GM11168 (cell line): ENCODE data around the gene KIRREL3.

Experiments
- in situ Hi-C: fragments of 300-500 bp; cut with MboI; formaldehyde crosslinking; loops from one replicate; pipeline ENCODE4 v1.12.0; 2022; ENCODE audit warnings: low sequenced_read_pairs; ENCODE audit not compliant: unreplicated experiment

Gene KIRREL3

DNA sequence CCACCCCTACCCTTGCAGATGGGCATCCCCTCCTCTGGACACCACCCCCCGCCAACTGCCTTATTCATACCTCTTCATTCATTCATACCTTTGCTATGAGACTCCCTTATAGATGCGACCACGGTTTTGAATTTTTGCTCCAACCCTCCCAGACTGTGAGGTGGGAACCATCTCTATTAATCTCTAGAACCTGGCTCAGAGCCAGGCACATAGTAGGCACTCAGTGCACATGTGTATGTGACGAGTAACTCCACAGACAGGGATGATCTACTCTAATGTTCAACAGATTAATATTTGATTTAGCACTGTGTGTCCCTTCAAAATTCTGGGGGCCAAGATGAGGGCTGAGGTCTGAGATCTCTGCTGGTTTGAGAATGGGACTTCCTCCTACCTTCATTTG, 424.7 kb downstream of the KIRREL3 start:
- in situ Hi-C loops = no loop called here

DNA sequence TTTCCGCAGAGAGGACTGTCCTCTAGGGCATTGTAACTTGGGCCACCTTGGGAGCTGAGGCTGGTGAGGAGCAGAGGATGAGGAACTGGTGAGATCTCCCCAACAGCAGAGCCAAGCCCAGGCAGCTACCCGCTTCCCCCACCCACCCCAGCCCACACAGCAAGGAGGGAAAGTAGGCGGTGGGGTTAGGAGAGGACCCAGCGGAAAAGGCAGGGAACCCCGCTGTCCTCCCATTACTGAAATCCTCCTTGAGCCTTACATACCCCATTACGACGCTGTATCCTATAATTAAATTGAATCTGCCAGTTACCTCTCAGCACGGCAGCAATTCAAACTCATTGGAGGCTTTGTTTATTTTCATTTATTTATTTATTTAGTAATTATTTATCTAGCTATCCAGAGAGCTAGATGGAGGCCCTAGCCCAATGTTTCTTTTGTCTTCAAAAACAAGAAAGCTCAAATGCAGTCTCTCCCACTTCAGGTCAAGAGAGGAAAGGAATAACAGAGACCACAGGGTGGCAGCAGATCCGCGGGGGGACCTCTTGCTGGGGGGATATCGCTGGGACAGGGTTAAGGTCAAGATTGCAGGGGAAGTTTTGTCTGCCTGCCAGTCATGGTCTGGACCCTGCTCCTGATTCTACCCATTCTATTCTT, 427.1 kb downstream of the KIRREL3 start:
- in situ Hi-C loops = no loop called here

DNA sequence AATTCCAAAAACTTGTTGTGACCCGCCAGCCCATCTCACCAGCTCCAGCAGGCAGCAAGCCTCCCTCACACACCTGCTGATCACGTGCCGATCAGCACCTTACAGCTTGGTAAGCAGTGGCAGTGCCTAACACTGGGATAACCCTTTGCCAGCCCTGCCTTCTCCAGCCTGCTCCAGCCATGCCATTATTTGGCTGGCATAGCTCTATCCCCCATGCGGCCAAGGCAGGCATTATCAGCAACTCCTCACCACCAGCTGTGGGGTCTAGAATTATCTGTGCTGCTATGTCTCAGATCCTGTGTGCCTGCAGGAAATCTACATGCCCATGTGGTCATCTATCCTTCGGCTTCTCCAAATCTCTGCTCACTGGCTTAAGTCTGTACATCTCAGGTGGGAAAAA, 430.1 kb downstream of the KIRREL3 start:
- in situ Hi-C loops = no loop called here

DNA sequence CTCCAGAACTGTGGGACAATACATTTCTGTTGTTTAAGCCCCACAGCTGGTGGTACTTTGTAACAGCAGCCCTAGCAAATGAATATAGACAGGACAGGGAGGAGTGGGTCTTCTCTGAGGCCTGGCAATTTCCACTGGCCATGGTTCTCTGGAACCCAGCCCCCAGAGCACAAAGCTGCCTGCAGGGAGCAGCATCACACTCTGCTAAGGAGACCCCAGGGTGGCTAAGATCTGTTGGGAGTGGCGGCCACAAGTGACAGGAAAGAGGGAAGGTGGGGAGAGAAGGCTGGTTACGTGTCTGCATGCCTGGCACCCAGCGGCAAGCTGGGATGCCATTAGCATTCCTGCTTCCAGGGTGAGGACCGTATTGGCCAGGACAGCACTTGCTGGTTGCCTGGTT, 433.2 kb downstream of the KIRREL3 start:
- in situ Hi-C loops = no loop called here

DNA sequence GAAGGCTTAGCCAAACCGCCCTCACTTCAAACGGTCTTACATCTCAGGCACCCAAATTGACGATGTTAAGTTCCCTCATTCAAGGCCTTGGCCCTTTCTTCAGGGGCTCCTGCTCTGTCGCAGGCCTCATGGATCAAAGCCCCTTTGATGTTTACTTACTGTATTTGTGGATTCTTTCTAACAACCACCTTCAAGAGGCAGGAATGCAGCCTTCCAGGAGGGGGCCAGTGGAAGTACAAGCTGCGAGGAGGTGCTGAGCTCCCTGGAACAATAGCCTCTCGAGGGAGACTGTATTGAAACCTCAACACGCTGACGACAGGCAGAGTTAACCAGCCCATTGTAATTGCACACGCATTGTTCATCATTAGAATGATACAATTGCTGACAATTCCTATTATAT, 436.0 kb downstream of the KIRREL3 start:
- in situ Hi-C loops = no loop called here

DNA sequence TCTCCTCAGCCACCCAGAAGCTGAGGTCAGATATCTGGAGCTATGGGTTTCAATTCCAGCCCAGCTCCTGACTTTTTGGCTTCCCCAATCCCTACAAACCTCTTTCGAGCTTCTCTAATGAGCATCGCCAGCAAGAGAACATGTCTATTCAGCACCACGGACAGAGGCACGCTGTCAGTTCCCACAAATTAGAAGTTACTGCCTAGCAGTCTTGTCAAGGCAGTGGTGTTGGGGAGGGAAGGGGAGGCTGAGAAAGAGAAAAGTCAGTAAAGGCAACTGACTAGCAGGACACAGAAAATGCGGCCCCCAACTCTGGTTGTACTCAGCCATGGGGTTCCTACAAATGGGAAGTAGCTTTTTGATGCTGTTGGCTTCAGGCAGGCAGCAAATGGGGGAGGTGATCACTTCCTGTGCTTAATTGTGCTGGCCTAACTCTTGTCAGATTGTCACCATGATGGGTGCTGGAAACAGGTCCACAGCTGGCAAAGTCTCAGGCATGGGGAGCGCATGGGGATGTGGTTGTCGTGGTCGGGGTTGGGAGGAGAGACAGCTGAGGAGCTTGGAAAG, 439.2 kb downstream of the KIRREL3 start:
- in situ Hi-C loops = no loop called here

DNA sequence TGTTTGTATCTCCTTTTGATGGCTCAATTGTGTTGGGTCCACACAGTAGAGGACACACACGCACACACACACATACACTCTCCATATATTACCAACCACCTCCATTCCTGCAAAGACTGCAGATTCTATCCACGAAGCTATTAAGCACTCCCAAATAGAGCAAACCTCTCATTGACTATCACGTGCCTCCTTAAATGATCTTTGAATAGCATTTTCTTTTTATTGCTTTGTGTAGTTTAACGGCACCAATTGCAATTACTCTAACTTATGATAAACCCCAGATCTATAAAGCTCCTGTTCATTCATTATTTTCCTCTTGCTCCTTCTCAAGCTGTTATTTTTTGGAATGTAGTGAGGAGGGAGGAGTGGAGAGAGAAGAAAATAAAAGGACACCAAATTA, 440.3 kb downstream of the KIRREL3 start:
- in situ Hi-C loops = no loop called here

DNA sequence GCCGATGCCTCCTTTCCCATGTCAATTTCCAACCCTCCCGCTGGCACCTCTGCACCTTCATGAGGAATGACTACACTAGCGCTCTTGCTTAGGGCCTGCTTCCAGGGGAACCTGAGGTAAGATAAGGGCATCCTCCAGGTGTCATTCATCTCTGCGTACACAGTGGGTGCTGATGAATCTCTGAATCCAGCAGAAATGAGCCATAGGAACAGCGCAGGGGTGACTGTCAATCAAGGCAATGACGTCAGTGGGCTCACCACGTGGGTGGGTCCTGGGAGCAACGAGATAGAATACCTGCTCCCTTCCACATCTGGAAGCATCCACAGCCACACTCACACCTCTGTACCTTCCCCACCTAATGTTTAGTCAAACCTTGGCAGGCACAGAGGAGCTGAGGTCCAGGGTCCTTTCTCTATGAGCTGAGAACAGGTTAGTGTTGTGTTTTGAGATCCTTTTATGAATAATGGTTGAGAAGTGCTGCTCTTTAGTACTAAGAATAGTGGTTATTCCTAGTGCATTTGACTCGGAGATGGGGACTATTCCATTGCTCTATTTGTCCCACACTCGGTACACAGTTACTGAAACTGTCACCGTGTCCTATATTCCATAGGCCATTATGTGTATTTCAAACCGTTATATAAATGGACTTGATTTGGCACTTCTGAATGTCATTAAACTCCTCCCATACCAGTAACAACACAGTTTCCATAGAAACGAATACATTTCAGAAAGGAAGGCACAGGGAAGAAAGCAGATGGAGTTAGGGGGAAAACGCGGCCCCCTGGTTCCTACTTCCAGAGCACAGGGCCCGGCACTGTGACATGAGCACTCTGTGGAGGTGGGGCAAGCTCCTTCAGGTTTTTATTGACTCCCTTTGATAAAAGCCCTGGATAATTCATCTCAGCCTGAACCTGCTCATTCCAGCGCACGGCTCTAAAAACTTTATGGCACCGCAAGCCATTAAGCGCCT, 451.7 kb downstream of the KIRREL3 start:
- in situ Hi-C loops = no loop called here

DNA sequence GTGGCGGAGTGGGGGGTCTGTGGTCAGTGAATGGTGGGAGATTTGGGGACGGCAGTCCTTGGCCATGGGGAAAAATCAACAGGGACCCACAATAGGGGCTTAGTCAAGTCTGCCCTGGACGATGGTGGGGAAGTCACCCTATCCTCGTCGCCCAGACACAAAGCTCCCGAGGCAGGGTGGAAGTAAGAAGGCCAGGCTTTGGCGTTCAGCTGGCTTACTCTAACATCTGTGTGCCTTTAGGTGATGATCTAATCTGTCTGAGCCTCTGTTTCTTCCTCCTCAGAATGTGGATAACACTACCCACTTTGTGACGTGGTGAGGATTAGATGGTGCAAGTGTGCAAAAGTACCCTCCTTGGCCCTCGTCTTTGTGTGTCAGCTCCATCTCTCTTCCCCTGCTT, 452.9 kb downstream of the KIRREL3 start:
- in situ Hi-C loops = no loop called here

DNA sequence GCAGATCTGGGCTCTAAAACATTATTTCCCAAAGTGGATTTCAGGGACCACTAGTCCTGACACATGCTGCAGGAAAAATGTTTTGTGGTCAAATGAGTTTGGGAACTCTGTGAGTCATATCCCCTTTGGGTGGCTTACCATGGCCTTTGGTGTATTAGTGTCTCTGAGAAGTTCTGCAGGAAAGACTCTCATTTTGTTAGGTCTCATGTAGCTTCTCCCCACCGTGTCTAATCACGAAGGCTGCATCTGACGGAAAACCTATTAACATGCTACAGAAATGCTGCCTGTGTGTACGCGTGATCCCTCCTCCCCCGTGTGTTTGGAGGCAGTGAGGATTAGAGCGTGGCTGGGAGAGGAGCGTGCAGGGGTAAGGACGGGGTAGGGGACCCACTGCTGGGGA, 453.4 kb downstream of the KIRREL3 start:
- in situ Hi-C loops = no loop called here

DNA sequence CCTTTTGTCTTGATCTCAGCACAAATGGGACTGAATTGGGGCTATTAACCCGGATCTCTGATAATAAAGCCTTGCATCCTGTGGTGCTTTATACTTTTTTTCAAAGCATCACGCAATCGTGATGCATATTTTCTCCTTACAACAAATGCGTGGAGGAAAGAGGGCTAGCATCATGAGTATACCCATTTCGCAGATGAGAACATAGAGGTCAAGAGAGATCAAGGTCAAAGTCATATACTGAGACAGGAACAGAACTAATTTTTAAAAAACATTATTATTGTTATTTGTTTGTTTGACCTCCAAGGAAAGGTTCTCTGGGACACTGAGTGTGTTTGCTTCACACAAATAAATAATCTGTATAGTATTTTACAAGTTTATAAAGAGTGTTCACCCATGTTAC, 453.9 kb downstream of the KIRREL3 start:
- in situ Hi-C loops = no loop called here

DNA sequence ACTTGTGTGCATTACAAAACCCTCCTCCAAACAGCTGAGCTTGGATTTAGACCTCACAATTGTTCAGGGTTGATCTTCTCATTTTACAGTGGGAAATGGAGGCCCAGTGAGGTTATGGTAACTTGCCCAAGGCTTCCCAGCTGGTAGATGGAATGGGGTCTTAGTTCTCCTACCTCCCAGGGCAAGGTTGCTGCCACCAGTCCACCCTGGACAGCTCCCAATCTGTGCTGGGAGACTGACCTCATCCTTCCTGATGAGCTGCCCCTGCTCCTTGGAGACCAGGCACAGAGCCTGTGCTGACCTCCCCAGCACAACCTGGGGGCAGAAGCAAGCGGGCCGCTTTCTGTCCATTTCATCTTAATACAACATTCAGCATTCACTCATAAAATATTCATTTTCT, 454.4 kb downstream of the KIRREL3 start:
- in situ Hi-C loops = no loop called here

DNA sequence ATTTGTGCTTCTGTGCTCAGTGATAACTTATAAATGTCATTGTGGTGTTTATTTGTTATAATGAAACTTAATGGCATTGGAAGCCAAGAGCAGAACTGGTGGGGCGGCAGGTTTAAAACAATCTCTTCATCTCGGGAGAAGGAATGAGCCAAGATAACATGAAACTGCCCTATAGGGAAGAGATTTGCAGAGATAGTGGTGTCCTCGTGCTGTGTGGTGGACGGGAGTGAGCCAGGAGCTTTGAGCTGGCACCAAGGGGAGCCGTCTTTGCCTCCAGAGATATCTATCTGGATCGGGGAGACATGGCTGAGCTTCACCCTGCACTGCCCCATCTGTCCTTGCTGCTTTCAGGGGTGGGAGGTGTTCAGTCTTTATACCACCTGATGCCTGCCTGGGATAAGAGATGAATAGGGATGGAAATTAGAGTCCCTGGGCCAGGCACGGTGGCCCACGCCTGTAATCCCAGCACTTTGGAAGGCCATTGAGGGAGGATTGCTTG, 455.5 kb downstream of the KIRREL3 start:
- in situ Hi-C loops = no loop called here

DNA sequence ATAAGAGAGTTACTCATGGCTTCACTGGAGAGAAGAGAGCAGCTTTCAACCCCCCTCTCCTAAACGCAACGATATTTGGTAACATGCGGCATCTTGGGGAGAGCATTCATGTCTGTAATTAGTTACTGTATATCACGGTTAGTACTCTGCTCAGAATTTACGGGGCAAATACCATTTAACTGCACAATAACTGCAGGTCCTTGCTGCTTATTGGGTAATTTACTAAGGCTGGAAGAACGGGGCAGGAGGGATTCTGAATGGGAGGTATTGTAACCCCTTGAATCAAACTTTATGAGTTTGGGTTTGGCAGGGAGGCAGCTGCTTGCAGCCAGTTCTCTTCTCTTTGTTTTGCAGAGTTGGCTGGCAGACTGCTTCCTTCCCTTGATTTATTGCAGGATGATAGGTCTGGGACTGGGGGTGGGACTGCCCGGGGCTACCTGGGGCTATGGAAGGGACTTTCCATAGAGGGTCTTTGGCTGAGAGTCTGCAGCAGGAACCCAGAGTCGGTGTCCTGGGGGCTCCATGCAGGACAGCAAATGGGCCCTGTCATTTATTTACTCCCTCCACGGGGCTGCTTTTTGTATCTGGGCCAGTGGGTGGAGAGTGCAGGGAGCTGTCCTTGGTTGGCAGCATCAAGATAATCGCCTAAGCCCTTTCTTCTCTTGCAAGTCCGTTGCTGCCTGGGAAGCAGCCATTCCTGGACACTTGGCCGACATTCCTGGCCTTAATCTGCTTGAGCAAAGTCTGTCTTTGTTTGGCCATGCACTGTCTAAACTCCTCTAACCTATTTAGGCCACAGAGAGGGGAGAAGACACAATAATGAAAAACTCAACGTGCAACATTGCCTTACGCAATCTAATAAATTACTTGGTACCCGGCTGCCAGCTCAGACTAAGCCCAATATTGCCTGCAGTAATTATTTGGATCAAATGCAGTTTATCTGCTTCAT, 456.2 kb downstream of the KIRREL3 start:
- in situ Hi-C loops = no loop called here

DNA sequence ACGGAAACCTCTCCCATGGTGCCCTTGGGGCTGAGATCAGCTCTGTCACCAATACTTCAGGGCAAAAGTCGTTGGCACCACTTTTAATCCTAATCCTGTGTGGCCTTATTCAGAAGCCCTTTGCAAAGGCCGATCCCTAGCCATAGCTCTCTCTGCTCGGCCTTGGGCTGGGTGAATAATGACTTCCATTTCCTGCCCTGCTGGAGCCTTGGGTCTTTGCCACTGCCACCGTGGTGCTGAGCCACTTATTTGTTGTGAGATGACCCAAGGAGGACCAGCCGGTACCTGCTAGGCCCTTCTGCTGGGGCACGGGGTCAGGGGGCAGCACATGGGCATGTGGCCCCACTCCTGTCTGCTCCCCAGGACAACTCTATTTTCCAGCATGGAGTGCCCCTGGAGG, 456.9 kb downstream of the KIRREL3 start:
- in situ Hi-C loops = no loop called here

DNA sequence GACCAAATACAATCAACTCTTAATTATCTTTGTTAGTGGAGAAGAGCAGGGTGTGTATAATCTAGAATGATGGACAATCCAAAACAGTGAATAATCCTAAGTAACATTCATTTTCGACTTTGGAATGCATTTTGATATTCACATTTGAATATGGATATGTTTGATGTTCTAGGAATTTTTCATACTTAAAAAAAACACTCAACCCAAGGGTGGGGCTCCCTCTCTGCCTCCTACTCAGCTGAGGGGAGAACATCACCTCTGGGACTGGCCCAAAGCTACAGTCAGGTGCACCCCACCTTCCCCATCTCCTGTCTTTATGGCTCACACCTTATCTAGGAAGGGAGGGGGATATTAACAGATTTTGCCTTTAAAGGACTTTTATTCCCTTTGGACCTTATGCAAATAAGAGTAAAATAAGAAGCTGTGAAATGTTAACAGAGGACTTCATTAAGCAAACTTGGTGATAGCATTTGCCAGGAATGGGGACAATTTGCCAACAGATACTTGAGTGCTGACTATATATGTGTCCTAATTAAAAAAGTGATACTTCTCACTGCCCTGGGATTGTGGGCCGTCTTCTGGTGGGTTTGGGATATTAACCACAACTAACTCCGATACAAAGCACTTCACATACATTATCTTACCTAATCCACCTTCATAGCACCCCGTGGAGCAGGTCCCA, 458.1 kb downstream of the KIRREL3 start:
- in situ Hi-C loops = no loop called here

DNA sequence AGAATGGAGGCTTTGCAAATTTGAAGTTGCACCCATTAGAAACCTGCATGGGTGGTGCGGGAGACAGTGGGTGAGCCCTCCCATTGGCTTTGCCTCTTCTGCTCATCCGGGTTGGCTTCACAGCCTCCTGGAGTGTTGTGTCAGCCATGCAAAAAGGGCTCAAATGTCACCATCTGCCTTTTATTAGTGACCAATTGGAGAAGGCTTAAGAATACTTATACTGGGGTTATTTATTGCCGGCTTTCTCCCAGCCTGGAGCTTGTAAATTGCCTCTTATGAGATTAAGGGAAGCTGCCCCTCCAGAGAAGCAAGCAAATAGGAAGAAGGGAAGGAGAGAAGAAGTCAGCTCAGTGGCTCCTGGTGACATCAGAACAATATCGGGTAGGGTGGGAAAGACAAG, 462.5 kb downstream of the KIRREL3 start:
- in situ Hi-C loops = no loop called here

DNA sequence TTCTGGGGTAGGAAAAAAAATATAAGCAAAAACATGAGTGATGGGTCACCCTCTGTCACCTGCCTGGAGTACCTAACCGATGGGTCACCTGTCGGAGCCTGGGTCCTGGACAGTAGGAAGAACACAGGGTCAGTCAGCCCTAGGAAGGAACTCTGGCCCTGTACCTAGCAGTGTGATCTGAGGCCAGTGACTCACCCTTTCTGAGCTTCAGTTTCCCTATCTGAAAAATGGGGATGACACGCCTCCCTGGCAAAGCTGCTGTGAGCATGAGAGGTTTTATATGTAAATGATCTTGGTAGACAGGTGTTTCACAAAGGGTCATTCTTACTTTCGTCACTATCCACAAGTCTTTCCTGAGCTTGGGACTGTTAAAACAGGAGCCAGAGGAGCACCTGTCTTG, 463.1 kb downstream of the KIRREL3 start:
- in situ Hi-C loops = no loop called here

DNA sequence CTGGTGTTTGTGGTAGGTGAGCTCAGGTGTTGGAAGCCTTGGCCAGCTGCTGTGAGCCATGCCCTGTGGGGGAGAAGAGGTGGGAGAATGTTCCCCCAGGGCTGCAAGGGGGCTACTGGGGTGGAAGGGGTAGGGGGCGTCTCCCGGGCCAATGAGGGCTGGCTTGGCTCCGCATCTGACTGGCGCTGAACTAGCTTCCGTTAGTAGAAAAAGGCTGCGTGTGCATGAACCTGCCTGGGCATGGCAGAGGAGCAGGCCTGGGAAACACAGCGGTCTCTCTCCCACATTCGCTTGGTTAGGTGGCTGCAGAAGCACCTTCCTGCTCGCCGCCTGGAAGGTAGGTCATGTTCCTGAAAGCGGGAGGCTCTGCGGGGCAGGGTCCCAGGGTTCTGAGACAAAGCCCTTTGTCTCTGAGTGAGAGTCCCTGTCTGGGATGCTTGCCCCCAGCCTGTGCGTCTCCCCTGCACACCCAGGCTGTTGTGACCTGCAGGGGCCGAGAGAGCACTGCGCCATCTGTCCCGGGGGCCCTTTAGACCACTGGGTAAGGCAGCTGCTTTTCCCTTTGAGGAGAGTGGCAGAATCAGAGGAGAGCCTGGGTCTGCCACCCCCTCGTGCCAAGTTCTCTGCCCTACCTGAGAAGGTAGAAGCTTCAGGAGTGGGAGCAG, 466.3 kb downstream of the KIRREL3 start:
- in situ Hi-C loops = no loop called here
